Measurements from ENCODE around the gene CCDC39.
A peak's percentile ranks its signal among the peaks of the same experiment; 100 is the strongest.

CCDC39 gene

GRCh38 chr3:180657094-180657493 lies 22.2 kb downstream of the CCDC39 start:
- TF ChIP-seq CTCF (IDR thresholded peaks at IDR 0.05; ENCODE audit: borderline replicate concordance, extremely low read depth, low read length, poor library complexity, severe bottlenecking) (no peak), EZH2 (IDR thresholded peaks at IDR 0.05; ENCODE audit: borderline replicate concordance, low read depth, low read length, severe bottlenecking) (no peak)
- H3K9ac ChIP-seq (ENCODE audit: low read depth, low read length): no peak overlapping the region
- no peak overlapping the region for H3K4me3 ChIP-seq (ENCODE audit: low read depth in 1 of 2, low read length in 2 of 2)
- no peaks in the 10 kb centered on the region for H3K4me1 ChIP-seq (ENCODE audit: insufficient read depth, low read length)
- no peaks in the 10 kb centered on the region for H3K36me3 ChIP-seq (ENCODE audit: insufficient read depth, low read length)
- ATAC-seq (ENCODE audit: insufficient read depth, low read depth) (no peak), DNase-seq (no peak)
- no peak overlapping the region for H2AFZ ChIP-seq (ENCODE audit: low read depth, low read length)
- peaks cover 4% of the 10 kb centered on the region for H3K27me3 ChIP-seq (ENCODE audit: insufficient read depth, low read length, poor library complexity)
- H3K4me2 ChIP-seq (ENCODE audit: insufficient read depth, low read length): no peak overlapping the region
- H3K79me2 ChIP-seq (ENCODE audit: insufficient read depth, low read length): no peaks in the 10 kb centered on the region
- no peaks in the 10 kb centered on the region for H3K9me3 ChIP-seq (ENCODE audit: insufficient read depth, low read length, severe bottlenecking)
- H4K20me1 ChIP-seq (ENCODE audit: insufficient read depth, low read length): no peaks in the 10 kb centered on the region
- no peak overlapping the region for H3K27ac ChIP-seq (ENCODE audit: low read length)

GRCh38 chr3:180656406-180656805 lies 22.9 kb downstream of the CCDC39 start:
- TF ChIP-seq CTCF (IDR thresholded peaks at IDR 0.05; ENCODE audit: borderline replicate concordance, extremely low read depth, low read length, poor library complexity, severe bottlenecking) (no peak), EZH2 (IDR thresholded peaks at IDR 0.05; ENCODE audit: borderline replicate concordance, low read depth, low read length, severe bottlenecking) (no peak)
- Histone ChIP-seq H3K36me3 (ENCODE audit: insufficient read depth, low read length) (no peaks in the 10 kb centered on the region), H3K79me2 (ENCODE audit: insufficient read depth, low read length) (no peaks in the 10 kb centered on the region), H3K9ac (ENCODE audit: low read depth, low read length) (no peak overlapping the region), H3K27me3 (ENCODE audit: insufficient read depth, low read length, poor library complexity) (peaks cover 4% of the 10 kb centered on the region), H2AFZ (ENCODE audit: low read depth, low read length) (no peak overlapping the region), H3K4me1 (ENCODE audit: insufficient read depth, low read length) (no peaks in the 10 kb centered on the region), H3K27ac (ENCODE audit: low read length) (no peak overlapping the region), H3K4me2 (ENCODE audit: insufficient read depth, low read length) (no peak overlapping the region), H3K9me3 (ENCODE audit: insufficient read depth, low read length, severe bottlenecking) (no peaks in the 10 kb centered on the region), H3K4me3 (ENCODE audit: low read depth in 1 of 2, low read length in 2 of 2) (no peak overlapping the region), H4K20me1 (ENCODE audit: insufficient read depth, low read length) (no peaks in the 10 kb centered on the region)
- no peak for DNase-seq
- no peak for ATAC-seq (ENCODE audit: insufficient read depth, low read depth)

GRCh38 chr3:180646187-180646790 lies 33.0 kb downstream of the CCDC39 start:
- Histone ChIP-seq H3K36me3 (ENCODE audit: insufficient read depth, low read length) (no peaks in the 10 kb centered on the region), H3K9ac (ENCODE audit: low read depth, low read length) (no peak overlapping the region), H4K20me1 (ENCODE audit: insufficient read depth, low read length) (no peaks in the 10 kb centered on the region), H3K4me3 (ENCODE audit: low read depth in 1 of 2, low read length in 2 of 2) (no peak overlapping the region), H3K4me1 (ENCODE audit: insufficient read depth, low read length) (no peaks in the 10 kb centered on the region), H3K27ac (ENCODE audit: low read length) (no peak overlapping the region), H3K4me2 (ENCODE audit: insufficient read depth, low read length) (no peak overlapping the region), H3K9me3 (ENCODE audit: insufficient read depth, low read length, severe bottlenecking) (no peaks in the 10 kb centered on the region), H3K79me2 (ENCODE audit: insufficient read depth, low read length) (no peaks in the 10 kb centered on the region), H3K27me3 (ENCODE audit: insufficient read depth, low read length, poor library complexity) (peaks cover 2% of the 10 kb centered on the region), H2AFZ (ENCODE audit: low read depth, low read length) (no peak overlapping the region)
- no peak for TF ChIP-seq EZH2 (IDR thresholded peaks at IDR 0.05; ENCODE audit: borderline replicate concordance, low read depth, low read length, severe bottlenecking)
- TF ChIP-seq CTCF (IDR thresholded peaks at IDR 0.05; ENCODE audit: borderline replicate concordance, extremely low read depth, low read length, poor library complexity, severe bottlenecking): peak; percentile 25
- DNase-seq: no peak
- ATAC-seq (ENCODE audit: insufficient read depth, low read depth): no peak

Data from DND-41 (cell line).